Mesendoderm (in vitro differentiated cells): ENCODE results near the gene ZNF574.
A peak's percentile ranks its signal among the peaks of the same experiment; 100 is the strongest.

ENCODE experiments used
- DNase-seq: peaks from one replicate; pipeline ENCODE4 v3.0.0; 2013
- H2AK5ac ChIP-seq: 2 replicates; pipeline ENCODE4 v1.6.1; 2013; ENCODE audit warnings: low read length, inconsistent platforms
- H2BK120ac ChIP-seq: 2 replicates; pipeline ENCODE4 v1.6.1; 2013; ENCODE audit warnings: low read depth, mild to moderate bottlenecking, low read length, moderate library complexity, mixed read lengths
- H2BK15ac ChIP-seq: replicated peaks from 2 replicates; pipeline ENCODE4 v1.6.1; 2013; ENCODE audit warnings: low read depth, mild to moderate bottlenecking, moderate library complexity
- H2BK5ac ChIP-seq: 2 replicates; pipeline ENCODE4 v1.6.1; 2013; ENCODE audit warnings: low read length, inconsistent platforms
- H3K18ac ChIP-seq: 2 replicates; pipeline ENCODE4 v1.6.1; 2013; ENCODE audit warnings: mild to moderate bottlenecking, low read length, mixed read lengths
- H3K23ac ChIP-seq: one replicate; pipeline ENCODE4 v1.6.1; 2013; ENCODE audit warnings: low read length
- H3K27ac ChIP-seq: 2 replicates; pipeline ENCODE4 v1.5.1; 2013; ENCODE audit warnings: low read depth, mild to moderate bottlenecking, inconsistent platforms, low read length, moderate library complexity
- H3K27me3 ChIP-seq: 2 replicates; pipeline ENCODE4 v1.6.1; 2013; ENCODE audit warnings: low read length, control low read depth, mild to moderate bottlenecking, inconsistent platforms; ENCODE audit not compliant: insufficient read depth, poor library complexity
- H3K36me3 ChIP-seq: 2 replicates; pipeline ENCODE4 v1.6.1; 2013; ENCODE audit warnings: low read length, inconsistent platforms; ENCODE audit not compliant: control insufficient read depth, insufficient read depth
- H3K4ac ChIP-seq: one replicate; pipeline ENCODE4 v1.6.1; 2013; ENCODE audit warnings: low read depth, mild to moderate bottlenecking, low read length, moderate library complexity
- H3K4me1 ChIP-seq: 2 replicates; pipeline ENCODE4 v1.6.1; 2013; ENCODE audit warnings: low read depth, low read length, inconsistent platforms; ENCODE audit not compliant: control insufficient read depth
- H3K4me2 ChIP-seq: 2 replicates; pipeline ENCODE4 v1.6.1; 2013; ENCODE audit warnings: low read length
- H3K4me3 ChIP-seq: 2 replicates; pipeline ENCODE4 v1.5.1; 2013; ENCODE audit warnings: mild to moderate bottlenecking, low read length
- H3K56ac ChIP-seq: one replicate; pipeline ENCODE4 v1.6.1; 2013; ENCODE audit warnings: low read length
- H3K79me1 ChIP-seq: 2 replicates; pipeline ENCODE4 v1.6.1; 2013; ENCODE audit warnings: low read length, inconsistent platforms
- H3K79me2 ChIP-seq: 2 replicates; pipeline ENCODE4 v1.6.1; 2013; ENCODE audit warnings: mild to moderate bottlenecking, low read length; ENCODE audit not compliant: control insufficient read depth, insufficient read depth
- H3K9ac ChIP-seq: 2 replicates; pipeline ENCODE4 v1.6.1; 2013; ENCODE audit warnings: low read length, inconsistent platforms
- H4K5ac ChIP-seq: one replicate; pipeline ENCODE4 v1.6.1; 2013; ENCODE audit warnings: low read length
- H4K8ac ChIP-seq: one replicate; pipeline ENCODE4 v1.6.1; 2013; ENCODE audit warnings: low read depth, mild to moderate bottlenecking, control low read depth, low read length, moderate library complexity
- WGBS: extraction: QIAGEN DNeasy Blood & Tissue Kit; methylation state at CpG from one replicate; pipeline ENCODE4 v1.1.7; 2013; ENCODE audit warnings: low lambda C conversion rate, missing lambda C conversion rate; ENCODE audit not compliant: insufficient coverage; ENCODE audit errors: extremely low coverage; 5-methylcytosine and 5-hydroxymethylcytosine counted together

Gene ZNF574

GRCh38 chr19:42080764-42081375 lies 4.9 kb downstream of the ZNF574 start:
- H3K4me3 ChIP-seq: no peak overlapping the region
- no peaks in the 10 kb centered on the region for H3K27me3 ChIP-seq
- no peak overlapping the region for H3K27ac ChIP-seq
- peak overlapping the region; percentile 24 for H3K23ac ChIP-seq
- no peak overlapping the region for H3K4ac ChIP-seq
- H2BK120ac ChIP-seq: no peak overlapping the region
- H3K36me3 ChIP-seq: peaks cover 18% of the 10 kb centered on the region
- no peaks in the 10 kb centered on the region for H3K4me1 ChIP-seq
- H3K9ac ChIP-seq: no peak overlapping the region
- no peak for DNase-seq
- peaks cover 21% of the 10 kb centered on the region for H3K79me1 ChIP-seq
- H2AK5ac ChIP-seq: no peak overlapping the region
- H3K4me2 ChIP-seq: no peak overlapping the region
- H4K5ac ChIP-seq: no peak overlapping the region
- no CpG with 5 or more reads among the region's 28 CpGs for WGBS
- H4K8ac ChIP-seq: no peak overlapping the region
- no peak overlapping the region for H3K18ac ChIP-seq
- no peak overlapping the region for H2BK5ac ChIP-seq
- no peak overlapping the region for H3K56ac ChIP-seq
- H3K79me2 ChIP-seq: peaks cover 42% of the 10 kb centered on the region
- no peak overlapping the region for H2BK15ac ChIP-seq

GRCh38 chr19:42081584-42082203 lies 5.7 kb downstream of the ZNF574 start:
- Histone ChIP-seq H3K56ac (no peak overlapping the region), H3K18ac (no peak overlapping the region), H3K4ac (no peak overlapping the region), H3K4me3 (no peak overlapping the region), H3K27me3 (no peaks in the 10 kb centered on the region), H2BK15ac (no peak overlapping the region), H2BK5ac (no peak overlapping the region), H3K9ac (no peak overlapping the region), H2AK5ac (no peak overlapping the region), H3K4me1 (no peaks in the 10 kb centered on the region), H3K27ac (no peak overlapping the region), H2BK120ac (no peak overlapping the region), H4K5ac (no peak overlapping the region), H4K8ac (no peak overlapping the region), H3K36me3 (peaks cover 18% of the 10 kb centered on the region), H3K79me1 (peaks cover 21% of the 10 kb centered on the region), H3K4me2 (no peak overlapping the region), H3K79me2 (peaks cover 35% of the 10 kb centered on the region), H3K23ac (no peak overlapping the region)
- WGBS: no CpG with 5 or more reads among the region's 2 CpGs
- peak; percentile 50 for DNase-seq

- Histone ChIP-seq H3K4ac (no peak overlapping the region), H3K4me1 (no peaks in the 10 kb centered on the region), H4K8ac (no peak overlapping the region), H3K9ac (no peak overlapping the region), H2AK5ac (no peak overlapping the region), H2BK120ac (no peak overlapping the region), H3K4me2 (no peak overlapping the region), H3K56ac (no peak overlapping the region), H3K79me2 (peaks cover 17% of the 10 kb centered on the region), H3K18ac (no peak overlapping the region), H3K23ac (no peak overlapping the region), H2BK15ac (no peak overlapping the region), H3K79me1 (peaks cover 12% of the 10 kb centered on the region), H2BK5ac (no peak overlapping the region), H3K36me3 (peaks cover 17% of the 10 kb centered on the region), H4K5ac (no peak overlapping the region), H3K27ac (no peak overlapping the region), H3K4me3 (no peak overlapping the region), H3K27me3 (no peaks in the 10 kb centered on the region)
- no peak for DNase-seq
- WGBS: no CpG with 5 or more reads among the region's 5 CpGs
Observed at GRCh38 chr19:42083537-42083936, 7.6 kb downstream of the ZNF574 start.

- whole genome bisulfite sequencing: no CpG with 5 or more reads among the region's 9 CpGs
- Histone ChIP-seq H3K36me3 (no peaks in the 10 kb centered on the region), H3K4me3 (no peak overlapping the region), H3K79me1 (peaks cover 2% of the 10 kb centered on the region), H2BK120ac (no peak overlapping the region), H3K23ac (no peak overlapping the region), H3K27me3 (no peaks in the 10 kb centered on the region), H4K8ac (no peak overlapping the region), H2AK5ac (no peak overlapping the region), H3K27ac (no peak overlapping the region), H3K56ac (no peak overlapping the region), H2BK15ac (no peak overlapping the region), H3K9ac (no peak overlapping the region), H4K5ac (no peak overlapping the region), H2BK5ac (no peak overlapping the region), H3K4me2 (no peak overlapping the region), H3K79me2 (no peaks in the 10 kb centered on the region), H3K4me1 (no peaks in the 10 kb centered on the region), H3K18ac (no peak overlapping the region), H3K4ac (no peak overlapping the region)
- DNase-seq: no peak
Observed at GRCh38 chr19:42086188-42086736, 10.3 kb downstream of the ZNF574 start.

- no peak overlapping the region for H2BK15ac ChIP-seq
- H3K4me3 ChIP-seq: no peak overlapping the region
- H2AK5ac ChIP-seq: no peak overlapping the region
- DNase-seq: no peak
- H3K79me2 ChIP-seq: no peaks in the 10 kb centered on the region
- H3K27me3 ChIP-seq: no peaks in the 10 kb centered on the region
- no peak overlapping the region for H2BK5ac ChIP-seq
- H3K18ac ChIP-seq: no peak overlapping the region
- H3K4me1 ChIP-seq: no peaks in the 10 kb centered on the region
- H3K79me1 ChIP-seq: no peaks in the 10 kb centered on the region
- no peak overlapping the region for H2BK120ac ChIP-seq
- no peak overlapping the region for H3K23ac ChIP-seq
- no peak overlapping the region for H3K9ac ChIP-seq
- no peak overlapping the region for H3K4ac ChIP-seq
- no peak overlapping the region for H4K5ac ChIP-seq
- H3K36me3 ChIP-seq: no peaks in the 10 kb centered on the region
- whole genome bisulfite sequencing: no CpG with 5 or more reads among the region's 11 CpGs
- no peak overlapping the region for H3K4me2 ChIP-seq
- H4K8ac ChIP-seq: no peak overlapping the region
- no peak overlapping the region for H3K56ac ChIP-seq
- H3K27ac ChIP-seq: no peak overlapping the region
Observed at GRCh38 chr19:42086770-42087550, 11.0 kb downstream of the ZNF574 start.
